ENCODE measurements around the gene DACH2. TPM values are rescaled to one million over a fixed set of nuclear protein-coding genes. Genes with fewer than 3 reads are reported as not detected.

DACH2 gene
- total RNA-seq, 4 donors from 2014 or later: not detected

DNA sequence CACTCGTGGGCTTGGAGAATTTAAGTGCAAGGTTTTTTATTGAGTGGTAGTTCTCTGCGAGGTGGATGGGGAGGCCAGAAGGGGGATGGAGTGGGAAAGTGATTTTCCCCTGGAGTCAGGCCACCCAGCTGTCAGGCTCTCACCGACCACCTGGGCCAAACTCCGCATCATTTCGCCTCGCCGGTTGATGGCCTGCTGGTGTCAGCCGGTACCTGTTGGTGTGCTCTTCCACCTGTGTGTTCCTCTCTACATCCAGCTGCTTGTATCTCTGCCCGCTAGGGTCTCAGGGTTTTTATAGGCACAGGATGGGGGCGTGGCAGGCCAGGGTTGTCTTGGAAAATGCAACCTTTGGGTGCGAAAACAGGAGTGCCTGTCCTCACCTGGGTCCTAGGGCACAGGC, 200.9 kb downstream of the DACH2 start:
- TF ChIP-seq, protein P1, sequence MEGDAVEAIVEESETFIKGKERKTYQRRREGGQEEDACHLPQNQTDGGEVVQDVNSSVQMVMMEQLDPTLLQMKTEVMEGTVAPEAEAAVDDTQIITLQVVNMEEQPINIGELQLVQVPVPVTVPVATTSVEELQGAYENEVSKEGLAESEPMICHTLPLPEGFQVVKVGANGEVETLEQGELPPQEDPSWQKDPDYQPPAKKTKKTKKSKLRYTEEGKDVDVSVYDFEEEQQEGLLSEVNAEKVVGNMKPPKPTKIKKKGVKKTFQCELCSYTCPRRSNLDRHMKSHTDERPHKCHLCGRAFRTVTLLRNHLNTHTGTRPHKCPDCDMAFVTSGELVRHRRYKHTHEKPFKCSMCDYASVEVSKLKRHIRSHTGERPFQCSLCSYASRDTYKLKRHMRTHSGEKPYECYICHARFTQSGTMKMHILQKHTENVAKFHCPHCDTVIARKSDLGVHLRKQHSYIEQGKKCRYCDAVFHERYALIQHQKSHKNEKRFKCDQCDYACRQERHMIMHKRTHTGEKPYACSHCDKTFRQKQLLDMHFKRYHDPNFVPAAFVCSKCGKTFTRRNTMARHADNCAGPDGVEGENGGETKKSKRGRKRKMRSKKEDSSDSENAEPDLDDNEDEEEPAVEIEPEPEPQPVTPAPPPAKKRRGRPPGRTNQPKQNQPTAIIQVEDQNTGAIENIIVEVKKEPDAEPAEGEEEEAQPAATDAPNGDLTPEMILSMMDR (IDR thresholded peaks at IDR 0.05): no peak
- ATAC-seq (ENCODE audit: low FRiP score): no peak
- no peak for DNase-seq (ENCODE audit: low spot score)

DNA sequence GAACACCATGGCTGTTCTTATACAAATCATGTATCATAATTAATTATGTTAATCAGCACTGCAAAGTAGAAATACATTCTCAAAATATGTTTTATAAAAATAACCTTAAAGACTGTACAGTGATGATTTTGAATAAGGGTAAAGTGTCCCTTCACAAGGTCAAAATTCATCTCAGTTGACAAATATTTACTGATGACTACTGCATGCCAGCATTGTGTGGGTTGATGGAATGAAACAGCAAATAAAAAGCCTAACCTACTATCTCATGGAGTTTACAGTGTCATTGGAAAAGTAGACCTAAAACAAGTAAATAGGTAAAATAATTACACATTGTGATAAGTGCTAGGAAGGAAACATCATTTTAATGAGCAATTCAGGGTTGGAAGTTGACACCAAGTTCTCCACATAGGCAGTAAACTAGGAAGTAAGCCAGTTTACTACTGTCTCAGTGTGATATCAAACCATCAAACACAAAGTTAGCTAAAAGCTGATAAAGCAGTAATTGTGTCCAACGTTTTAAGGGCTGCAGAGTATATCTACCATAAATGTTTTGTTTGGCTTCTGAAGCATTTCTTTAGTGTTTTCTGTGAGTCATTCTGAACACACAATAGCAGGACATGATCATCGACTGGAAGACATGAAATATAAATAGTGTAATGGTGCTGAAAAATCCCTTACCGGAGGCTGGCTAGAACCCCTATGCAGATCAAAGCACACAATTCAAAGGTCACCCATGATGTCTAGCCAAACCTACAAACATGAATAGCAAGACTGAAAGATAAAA, 221.8 kb downstream of the DACH2 start:
- TF ChIP-seq, protein P1 (IDR thresholded peaks at IDR 0.05): no peak
- no peak for ATAC-seq (ENCODE audit: low FRiP score)
- no peak for DNase-seq (ENCODE audit: low spot score)

DNA sequence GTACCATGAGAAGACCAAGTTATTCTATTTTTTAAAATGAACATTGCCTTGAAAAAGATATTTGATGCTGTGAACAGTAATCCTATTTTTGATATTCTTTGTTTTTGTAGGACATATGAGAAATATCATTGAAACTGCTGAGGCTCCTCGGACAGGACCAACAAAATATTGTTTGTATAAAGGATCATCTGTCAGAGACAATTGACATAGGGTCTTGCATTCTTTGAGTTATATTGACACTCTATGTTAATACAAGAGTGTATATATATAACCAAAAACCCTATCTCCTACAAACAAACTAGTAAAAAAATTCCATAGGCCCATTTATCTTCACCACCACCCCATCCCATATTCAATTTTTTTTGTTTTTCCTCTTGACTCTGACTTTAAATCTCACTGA, 222.7 kb downstream of the DACH2 start:
- TF ChIP-seq, protein P1 (IDR thresholded peaks at IDR 0.05): no peak
- DNase-seq (ENCODE audit: low spot score) (no peak), ATAC-seq (ENCODE audit: low FRiP score) (no peak)

DNA sequence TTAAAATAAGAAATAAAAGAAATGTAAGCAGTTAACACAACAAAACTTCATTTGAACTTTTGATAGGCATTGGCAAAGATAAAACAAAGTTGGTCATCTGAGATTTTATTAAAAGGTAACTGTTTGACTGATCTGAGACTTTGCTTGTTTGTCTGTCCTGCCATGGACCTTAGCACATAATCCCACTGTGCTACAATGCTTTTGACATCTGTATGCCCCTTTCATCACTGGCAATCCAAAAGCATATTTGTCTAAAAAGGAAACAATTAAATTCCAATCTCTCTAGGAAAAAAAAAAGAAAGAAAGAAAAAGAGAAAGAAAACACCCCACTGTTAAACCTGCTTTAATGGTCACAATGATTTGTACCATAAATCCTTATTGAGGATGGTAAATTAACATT, 231.0 kb downstream of the DACH2 start:
- ATAC-seq (ENCODE audit: low FRiP score) (no peak), DNase-seq (ENCODE audit: low spot score) (no peak)
- TF ChIP-seq, protein P1 (IDR thresholded peaks at IDR 0.05): no peak

DNA sequence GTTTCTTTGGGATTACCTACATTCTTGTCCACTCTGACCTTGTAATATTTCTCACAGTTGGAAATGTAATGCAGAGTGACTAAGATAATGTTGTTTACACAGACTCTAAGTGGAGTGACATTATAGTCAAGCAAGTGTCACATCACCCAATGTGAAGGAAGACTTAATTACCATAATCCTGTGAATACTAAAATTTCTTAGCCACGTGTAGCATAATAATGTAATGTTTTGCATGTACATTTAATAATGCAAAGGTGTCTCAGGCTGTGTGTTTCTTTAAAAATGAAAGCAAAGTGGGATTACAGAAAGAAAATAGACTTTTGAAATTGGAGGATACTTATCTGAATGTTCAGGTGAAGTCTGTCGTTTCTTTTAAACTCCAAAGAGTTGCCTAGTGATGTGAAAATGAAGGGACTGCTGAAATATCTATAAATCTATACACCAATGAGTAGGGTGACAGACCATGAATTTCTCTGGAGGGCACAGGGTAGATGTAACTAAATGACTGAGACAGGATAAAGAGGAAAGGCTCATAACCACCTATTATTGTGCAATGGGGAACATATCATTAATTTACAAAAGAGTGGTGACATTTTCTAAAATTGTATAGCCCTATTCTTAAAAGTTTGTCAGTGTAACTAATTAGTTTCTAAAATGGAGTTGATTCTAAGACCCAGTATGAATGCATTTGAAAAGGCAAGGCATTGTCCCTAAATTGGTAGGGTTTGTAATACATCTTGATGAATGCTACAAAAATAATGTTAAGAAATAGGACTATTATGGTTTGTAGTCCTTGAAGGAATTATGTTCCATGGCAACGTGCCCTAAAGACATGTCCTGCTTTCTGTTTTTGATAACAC, 235.7 kb downstream of the DACH2 start:
- no peak for DNase-seq (ENCODE audit: low spot score)

DNA sequence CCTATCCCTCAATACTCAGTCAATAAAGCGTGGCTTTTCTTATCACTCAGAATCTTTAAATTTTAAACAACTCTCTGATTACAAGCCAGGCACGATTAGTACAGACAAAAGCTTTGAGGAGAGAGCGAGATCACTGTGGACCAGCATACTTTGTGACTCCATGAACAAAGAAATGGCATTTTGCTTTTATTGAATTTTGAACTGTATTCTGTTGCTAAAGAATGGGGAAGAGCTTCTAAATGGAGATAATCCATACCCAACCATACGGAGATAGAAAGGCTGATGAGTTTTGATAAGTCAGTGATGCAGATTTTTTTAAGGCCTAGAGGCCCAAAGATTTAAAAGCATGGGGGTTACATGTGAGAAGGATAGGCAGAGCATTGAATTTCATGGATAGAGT, 259.1 kb downstream of the DACH2 start:
- TF ChIP-seq, protein P1 (IDR thresholded peaks at IDR 0.05): no peak
- DNase-seq (ENCODE audit: low spot score) (no peak), ATAC-seq (ENCODE audit: low FRiP score) (no peak)

More for the DNA sequence above, 235.7 kb downstream of the DACH2 start:
- TF ChIP-seq, protein P1 (IDR thresholded peaks at IDR 0.05): no peak
- no peak for ATAC-seq (ENCODE audit: low FRiP score)

All from omental fat pad (tissue), 4 donors.